GM18868 (cell line): ENCODE data around the gene CDH23.
"Not testable (repeated sequence)": the region's sequence is repeated elsewhere in the genome, so short reads cannot be mapped to it uniquely, and the experiment has no call there.

Experiments
- ATAC-seq: cut with Tn5 transposase; IDR thresholded peaks from one replicate; pipeline ENCODE4 v1.9.1; 2021; ENCODE audit warnings: mild to moderate bottlenecking, moderate library complexity; ENCODE audit not compliant: unreplicated experiment

CDH23 gene

DNA sequence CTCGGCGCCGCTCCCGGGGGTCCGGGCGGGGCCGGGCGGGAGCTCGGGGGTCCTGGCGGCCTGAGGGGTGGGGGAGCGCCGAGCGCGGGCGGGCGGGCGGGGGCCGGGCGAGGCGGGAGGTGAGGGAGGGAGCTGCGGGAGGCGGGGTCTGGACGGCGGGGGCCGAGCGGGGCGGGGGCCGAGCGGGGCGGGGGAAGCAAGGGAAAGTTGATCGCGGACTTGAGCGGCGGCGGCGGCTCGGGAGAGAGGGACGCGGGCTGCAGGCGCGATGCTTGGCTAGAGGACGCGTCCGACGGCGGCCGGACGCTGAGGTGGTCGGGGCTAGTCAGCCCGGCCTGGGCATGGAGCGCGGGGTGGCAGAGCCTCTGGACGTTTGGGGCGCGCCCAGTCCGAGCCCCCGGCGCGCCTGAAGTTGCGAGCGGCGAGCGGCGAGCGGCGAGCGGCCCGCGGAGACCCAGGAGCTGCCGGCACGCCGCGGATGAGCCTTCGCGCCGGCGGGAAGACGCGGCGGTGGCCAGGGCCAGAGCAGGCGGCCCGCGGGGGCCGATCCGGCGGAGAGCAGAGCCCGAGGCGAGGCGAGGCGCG, at the start of gene CDH23:
CDH23 (plus strand) TSS at position 210 of the 585 bp plus-strand sequence. CDS start 42,912 bp downstream, outside the sequence.
- no peak for ATAC-seq

DNA sequence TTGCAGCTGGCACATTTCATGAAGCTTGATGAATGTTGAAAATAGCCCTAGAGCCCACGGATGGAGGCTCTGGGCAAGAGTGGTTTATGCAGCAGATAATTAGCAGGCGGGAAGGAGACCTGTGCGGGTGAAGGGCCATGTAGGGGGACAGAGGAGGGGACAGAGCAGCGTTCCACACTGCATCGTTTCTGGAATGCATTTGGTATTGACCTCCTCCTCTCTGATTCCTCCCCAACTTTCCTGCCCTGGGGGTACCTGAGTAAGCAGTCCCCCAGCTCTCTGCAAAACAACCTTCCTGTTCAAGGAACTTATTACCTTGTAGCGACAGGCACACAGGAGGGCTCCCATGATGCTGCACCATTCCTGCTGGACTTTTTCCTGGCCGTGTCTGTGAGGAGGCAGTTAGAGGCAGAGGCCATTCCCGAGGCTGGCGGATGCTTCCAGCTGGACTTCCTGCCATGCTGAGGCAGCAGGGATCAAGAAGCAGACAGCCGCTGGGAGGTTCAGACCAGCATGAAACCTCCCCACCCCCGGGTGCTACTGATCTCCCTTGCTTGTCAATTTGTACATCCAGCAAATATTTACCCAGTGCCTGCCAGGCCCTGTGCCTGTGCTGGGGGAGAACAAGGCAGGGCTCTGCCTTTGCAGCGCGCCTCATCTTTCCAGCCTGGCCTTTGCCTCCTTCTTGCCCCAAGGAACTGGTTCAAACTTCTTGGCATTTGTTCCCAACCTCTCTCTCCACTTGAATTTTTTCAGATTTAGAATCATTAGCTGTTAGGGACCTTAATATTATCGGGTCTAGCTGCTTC, 48.9 kb upstream of the CDH23 start:
- no peak for ATAC-seq

DNA sequence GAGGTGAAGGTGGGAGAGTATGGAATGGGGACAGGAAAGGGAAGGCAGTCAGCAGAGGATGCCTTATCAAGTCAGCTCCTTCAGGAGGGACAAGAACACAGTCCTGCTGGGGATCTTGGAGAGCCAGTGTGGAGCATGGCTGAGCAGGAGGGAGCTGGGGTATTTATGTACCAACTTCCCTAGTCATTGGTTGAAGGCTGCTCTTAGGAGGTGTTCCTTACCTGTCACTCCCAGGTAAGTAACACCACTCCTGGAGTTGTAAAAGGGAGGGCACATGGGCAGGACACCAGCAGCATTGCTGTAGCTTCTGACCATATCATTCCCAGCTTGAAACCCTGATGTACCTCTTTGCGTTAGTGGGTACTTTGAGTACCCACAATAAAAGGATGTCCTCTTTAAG, 47.9 kb upstream of the CDH23 start:
- ATAC-seq = no peak

DNA sequence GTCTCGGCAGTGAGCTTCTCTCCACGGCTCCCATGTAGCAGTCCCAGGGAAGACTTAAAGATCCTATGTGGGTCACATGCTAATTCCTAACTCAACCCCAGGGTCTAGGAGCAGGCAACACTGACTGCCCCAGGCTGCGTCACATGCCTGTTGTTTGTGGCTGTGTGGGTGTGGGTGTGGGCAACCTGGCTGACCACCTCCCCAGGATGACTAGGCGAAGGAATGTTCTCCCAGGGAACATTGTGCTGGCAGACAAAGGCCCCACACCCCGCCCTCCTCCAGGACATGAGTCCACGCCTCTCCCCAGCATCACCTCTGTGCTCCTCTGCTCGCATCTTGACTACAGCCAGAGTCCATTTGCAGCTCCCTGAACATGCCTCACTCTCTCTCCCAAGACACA, 47.3 kb upstream of the CDH23 start:
- ATAC-seq = no peak

DNA sequence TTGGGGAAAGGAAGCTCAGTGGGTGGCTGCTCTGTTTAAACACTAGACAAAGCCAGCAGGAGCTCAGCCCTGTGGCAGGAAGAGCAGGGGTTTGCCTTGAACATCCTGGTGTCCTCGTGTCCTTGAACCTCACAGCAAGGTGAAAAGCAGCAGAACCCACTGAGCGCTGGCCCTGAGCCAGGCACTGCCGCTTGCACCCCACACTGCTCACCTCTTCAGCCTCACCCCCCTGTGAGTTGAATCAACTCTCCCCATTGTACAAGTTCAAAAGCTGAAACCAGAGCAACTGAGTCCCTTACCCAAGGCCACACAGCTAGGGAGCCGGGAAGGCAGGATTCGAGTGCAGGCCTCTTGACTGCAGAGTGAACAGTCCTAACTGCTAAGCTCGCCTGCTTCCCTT, 45.6 kb upstream of the CDH23 start:
- no peak for ATAC-seq

DNA sequence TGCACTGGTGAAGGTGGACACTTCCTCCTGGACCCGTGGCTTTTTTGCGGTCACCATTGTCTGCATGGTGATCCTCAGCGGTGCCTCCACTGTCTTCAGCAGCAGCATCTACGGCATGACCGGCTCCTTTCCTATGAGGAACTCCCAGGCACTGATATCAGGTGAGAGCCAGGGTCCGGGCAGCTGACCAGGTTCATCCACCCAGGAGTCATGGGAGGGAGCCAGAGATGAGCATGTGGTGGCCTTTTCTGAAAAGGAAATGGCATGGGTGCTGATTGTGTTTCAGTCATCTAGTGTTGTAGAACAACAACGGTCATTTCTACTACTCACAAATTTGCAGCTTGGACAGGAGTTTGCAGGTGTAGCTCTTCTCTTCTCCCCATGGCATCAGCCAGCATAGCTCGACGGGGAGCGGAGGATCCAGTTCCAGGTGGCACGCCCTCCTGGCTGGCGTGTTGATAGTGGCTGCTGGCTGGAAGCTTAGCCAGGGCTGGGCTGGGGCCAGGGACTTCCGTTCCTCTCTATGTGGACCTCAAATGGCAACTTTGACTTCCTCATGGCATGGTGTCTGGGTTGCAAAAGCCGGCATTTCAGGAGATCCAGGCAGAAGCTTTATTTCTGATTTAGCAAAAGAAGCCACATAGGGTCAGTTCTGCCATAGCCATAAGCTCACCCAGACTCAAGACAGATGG, 44.9 kb upstream of the CDH23 start:
- ATAC-seq = no peak

DNA sequence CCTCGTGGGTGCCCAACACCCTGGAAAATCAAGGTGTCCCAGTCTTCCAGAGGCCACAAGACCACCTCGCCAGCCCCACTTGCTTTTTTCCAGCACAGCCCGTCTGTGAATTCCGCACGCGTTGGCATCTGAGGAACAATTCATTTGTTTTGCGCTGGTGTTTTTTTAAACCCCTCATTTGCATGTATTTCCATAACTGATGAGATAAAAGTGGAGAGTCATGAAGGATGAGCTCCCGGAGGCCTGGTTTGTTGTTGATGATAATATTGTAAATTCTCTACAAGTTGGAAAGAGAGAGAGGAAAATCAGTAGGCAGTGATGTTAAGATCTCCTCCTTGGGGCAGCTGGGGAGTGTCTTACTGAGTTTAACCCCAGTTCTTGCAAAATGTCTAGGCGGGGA, 43.1 kb upstream of the CDH23 start:
- ATAC-seq = no peak

DNA sequence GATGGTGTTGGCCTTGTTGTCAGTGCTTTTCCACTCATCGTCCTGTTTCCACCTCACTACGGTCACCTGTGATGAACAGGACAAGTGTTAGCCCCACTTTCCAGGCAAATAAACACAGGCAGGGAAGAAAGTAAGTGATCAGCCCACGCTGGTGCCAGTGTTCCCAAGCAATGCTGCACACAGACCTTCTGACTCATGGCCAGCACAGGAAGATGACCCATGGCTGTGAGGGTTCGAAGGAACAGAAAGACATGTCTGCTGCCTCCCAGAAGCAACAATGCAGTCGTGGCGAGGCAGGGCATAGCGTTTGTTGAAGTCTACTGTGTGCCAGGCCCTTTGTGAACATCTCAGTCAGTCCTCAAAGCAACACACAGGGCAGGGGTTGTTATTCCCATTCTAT, 41.9 kb upstream of the CDH23 start:
- ATAC-seq = no peak

DNA sequence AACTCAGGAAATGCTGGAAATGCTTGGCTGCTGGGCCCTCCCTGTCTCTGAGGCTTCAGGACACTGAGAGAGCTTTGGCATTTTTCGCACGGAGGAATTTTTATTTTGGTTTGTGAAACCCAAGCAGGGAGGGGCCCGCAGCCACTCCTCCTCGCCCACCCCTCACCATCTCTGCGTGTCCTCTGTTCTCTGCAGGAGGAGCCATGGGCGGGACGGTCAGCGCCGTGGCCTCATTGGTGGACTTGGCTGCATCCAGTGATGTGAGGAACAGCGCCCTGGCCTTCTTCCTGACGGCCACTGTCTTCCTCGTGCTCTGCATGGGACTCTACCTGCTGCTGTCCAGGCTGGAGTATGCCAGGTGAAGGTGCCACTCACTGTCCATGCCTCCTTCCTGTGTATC, 40.8 kb upstream of the CDH23 start:
- no peak for ATAC-seq

DNA sequence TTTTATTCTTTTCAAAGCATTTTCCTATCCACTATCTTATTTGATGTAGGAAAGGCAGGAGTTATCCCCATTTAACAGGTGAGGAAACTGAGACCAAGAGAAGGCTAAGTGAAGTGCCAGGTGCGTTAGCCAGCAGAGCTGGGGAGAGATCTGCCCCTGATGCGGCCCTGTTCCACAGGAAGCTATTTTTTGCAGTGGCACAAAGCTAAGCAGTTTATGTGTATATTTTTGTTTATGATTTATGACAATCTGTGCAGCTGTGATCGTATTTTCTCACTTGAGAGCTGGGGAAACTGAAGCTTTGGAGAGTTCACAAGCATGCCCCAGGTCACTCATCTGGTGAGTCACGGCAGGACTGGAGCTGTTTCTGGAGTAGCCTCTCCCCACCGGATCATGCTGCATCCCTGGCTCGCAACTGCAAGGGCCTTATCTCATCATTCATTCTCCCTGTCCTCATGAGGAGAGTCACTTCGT, 38.9 kb upstream of the CDH23 start:
- no peak for ATAC-seq

DNA sequence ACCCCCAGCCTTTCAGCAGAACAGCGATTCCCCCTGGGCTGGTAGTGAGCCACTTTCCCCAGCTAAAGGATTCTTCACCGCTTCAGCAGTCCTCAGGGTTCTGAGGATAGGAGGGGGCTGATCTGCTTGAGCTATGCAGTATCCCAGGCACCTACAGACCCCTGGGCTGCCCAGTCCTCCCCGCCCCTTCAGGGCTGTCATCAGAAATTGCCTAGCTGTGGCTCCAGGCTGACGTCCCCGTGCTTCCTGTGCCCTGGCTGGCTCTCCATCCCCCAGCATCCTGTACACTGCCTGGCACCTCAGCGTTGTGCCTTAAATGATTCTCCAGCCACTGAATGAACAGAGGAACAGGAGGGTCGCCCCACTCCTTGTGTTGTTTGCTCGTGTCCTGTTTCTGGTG, 38.4 kb upstream of the CDH23 start:
- no peak for ATAC-seq

DNA sequence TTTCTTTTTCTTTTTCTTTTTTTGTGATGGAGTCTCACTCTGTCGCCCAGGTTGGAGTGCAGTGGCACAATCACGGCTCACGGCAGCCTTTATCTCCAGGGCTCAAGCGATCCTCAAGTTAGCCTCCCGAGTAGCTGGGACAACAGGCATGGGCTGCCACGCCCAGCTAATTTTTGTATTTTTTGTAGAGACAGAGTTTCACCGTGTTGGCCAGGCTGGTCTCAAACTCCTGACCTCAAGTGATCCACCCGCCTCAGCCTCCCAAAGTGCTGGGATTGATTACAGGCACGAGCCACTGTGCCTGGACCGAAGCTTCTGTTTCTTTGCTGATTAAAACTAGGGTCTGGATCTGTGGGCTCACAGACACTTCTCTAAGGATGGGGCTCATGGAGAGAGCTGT, 37.8 kb upstream of the CDH23 start:
- not testable (repeated sequence) for ATAC-seq

DNA sequence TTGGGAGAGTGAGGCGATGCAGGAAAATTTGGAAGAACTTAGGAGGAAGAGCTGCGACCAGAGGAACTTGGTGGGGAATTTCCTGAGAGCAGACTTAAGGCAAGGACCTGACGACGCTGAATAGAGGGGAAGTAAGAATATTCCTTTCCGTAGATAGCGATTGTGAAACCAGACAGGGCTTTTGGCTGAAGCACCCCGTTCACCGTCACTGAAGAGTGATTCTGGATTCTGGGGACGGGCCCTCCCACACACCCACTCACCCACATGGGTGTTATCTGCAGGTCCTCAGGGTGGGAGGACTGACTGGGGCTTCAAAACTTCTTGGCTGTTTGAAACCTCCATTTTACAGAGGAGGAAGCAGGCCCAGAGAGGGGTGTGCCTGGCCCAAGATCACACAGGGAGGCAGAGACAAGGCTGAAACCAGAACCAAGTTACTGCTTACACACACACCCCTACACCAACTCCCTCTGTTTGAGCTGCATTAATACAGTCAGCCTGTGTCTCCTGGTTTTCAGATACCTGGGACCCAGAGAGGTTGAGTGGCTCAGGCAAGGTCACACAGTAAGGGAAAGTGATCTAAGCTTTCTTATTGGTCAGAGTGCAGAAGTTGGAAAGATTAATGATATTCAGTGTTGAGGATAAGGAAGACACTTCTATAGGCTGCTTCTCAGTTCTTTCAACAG, 37.2 kb upstream of the CDH23 start:
- ATAC-seq = peak; percentile 62

DNA sequence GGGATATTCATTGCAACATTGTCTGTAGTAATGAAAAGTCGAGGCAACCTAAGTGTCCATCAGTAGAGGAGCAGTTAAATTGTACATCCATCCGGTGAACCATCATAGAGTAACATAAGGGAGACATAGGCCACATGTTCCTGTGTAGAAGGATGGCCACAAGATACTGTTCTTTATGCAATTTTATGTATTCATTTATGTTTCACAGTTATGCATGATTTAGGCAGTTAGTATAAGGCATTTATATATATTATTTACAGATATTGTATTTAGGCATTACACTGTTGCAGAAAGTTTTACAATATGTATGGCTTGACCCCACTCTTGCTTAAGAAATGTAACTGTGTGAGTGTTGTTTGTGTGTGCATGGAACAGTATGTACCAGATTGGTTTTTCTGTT, 36.0 kb upstream of the CDH23 start:
- ATAC-seq = no peak

DNA sequence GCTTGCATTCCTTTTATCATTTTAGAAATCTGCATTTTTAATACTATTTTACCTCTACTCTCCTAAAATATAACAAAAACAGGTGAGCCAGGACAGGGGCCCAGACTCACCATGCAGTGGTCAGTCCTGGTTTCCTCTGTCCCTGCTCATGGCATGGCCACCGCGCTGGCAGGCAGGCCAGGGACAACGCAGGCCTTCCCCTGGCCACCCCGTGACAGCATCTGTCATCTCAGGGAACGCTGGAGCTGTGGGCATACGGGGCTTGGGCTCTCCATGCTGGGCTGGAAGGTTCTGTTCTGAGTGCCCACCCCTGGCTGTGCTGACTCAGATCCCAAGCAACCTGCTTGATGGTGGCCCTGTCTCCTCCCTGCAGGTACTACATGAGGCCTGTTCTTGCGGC, 35.1 kb upstream of the CDH23 start:
- no peak for ATAC-seq

DNA sequence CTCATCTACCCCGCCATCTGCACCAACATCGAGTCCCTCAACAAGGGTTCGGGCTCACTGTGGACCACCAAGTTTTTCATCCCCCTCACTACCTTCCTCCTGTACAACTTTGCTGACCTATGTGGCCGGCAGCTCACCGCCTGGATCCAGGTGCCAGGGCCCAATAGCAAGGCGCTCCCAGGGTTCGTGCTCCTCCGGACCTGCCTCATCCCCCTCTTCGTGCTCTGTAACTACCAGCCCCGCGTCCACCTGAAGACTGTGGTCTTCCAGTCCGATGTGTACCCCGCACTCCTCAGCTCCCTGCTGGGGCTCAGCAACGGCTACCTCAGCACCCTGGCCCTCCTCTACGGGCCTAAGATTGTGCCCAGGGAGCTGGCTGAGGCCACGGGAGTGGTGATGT, 34.6 kb upstream of the CDH23 start:
- ATAC-seq = no peak

DNA sequence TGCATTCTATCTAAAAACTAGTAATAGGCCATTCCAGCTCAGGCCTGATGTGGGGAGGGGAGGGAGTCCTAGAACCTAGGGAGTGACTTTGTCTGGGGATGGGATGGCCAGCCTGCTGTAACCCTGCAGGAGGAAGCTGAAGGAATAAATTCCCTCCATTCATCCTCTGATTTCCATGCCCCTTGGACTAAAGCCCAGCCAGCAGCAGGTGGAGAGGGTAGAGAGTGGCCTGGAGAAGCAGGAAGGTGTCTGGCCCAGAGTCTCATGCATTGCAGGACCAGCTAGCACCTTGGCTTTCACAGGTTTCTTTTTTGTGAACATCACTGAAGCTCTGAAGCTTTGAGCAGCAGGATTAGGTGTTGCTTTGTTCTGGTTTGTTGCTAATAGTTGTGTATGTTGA, 32.8 kb upstream of the CDH23 start:
- ATAC-seq = no peak

DNA sequence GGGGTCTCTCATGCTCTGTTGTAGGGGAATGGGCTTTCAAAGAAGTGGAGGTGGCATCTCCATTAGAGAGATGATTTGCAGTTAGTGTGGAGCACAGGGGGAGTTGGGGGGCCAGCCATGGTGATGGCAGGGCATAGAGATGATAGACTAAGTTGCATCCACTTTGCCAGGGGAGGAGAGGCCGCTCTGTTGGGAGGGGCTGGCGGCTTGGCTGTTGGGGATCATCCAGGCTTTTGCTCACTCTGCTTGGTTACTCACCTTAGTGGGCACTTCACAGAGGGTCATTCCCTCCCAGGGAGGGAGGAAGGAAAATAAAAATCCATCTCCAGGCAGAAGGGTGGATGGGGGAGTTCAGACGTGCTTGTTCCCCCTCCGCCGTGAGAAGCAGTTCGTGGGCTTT, 31.4 kb upstream of the CDH23 start:
- ATAC-seq = no peak

DNA sequence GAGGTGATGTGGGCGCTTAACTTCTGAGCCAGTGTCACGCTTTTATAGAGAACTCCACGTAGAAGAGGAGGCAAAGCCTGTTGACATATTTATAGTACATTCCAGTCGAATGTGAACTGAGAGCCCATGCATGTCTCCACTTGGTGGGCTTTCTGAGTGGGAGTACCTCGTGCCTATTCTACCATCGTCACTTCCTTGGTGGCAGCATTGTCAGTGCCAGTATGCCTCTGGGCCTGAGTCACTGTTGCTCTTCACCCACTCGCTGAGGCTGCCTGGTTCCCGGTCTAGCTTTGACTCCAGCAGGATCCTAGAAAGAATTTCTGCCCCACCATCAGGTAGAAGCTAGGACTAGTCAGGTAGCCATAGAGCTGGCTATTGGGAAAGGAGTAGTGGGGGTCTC, 30.0 kb upstream of the CDH23 start:
- ATAC-seq = no peak

DNA sequence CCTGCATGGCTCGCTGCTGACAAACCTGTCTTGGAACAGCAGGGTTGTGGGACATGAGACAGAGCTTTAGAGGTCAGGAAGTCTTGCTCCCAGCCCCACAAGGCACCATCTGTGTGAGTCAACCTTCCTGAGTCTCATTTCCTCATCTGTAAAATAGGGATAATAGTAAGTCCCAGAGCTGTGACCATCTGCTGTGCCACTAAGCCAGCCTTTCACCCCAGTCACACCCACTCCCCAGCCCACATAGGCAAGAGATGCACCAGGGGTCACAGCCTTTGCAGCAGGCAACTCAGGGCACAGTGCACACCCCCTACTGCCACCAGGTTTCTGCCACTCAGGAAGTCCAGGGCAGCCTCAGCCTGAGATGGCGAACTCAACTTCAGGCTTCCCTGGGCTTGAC, 29.4 kb upstream of the CDH23 start:
- no peak for ATAC-seq

DNA sequence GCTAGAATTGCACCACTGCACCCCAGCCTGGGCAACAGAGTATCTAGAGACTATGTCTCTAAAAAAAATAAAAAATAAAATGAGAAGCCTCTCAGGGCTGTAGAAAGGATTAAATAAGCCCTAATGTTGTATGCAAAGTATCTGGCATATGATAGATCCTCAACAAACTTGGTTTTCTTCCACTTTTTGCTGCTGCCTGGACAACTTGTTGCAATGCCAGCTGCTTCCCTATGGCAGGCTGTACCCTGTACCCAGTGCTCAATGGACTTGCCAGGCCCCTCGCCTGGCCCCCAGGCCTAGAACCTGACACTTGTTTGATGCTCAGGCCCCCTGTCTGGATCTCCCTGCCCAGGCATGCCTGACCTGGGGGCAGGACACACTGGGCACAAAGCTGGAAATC, 28.5 kb upstream of the CDH23 start:
- ATAC-seq = no peak

DNA sequence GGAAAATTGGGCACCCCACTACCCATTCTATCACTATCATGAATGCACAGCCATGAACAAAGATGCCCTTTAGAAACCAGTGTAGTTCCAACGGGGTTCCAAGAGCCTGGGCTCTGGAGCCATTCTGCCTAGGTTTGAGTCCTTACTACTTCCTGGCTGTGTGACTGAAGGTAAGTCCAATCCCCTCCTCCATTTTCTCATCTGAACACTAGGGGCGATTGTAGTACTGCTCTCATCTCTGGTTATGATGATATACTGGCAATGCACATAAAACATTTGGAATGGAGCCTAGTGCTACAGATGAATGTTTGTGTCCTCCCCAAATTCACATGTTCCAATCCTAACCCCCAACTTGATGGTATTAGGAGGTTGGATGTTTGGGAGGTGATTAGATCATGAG, 28.1 kb upstream of the CDH23 start:
- no peak for ATAC-seq
